ENCODE measurements around the gene NARS2. TPM values are rescaled to one million over a fixed set of nuclear protein-coding genes. Genes with fewer than 3 reads are reported as not detected.

The NARS2 gene
- total and polyA plus RNA-seq, 9 of the 15 experiments (the other 6 are each of a cell fraction or from before 2014, with no cell fraction given) = 26.8 to 48.0 (median 34.2) TPM

DNA sequence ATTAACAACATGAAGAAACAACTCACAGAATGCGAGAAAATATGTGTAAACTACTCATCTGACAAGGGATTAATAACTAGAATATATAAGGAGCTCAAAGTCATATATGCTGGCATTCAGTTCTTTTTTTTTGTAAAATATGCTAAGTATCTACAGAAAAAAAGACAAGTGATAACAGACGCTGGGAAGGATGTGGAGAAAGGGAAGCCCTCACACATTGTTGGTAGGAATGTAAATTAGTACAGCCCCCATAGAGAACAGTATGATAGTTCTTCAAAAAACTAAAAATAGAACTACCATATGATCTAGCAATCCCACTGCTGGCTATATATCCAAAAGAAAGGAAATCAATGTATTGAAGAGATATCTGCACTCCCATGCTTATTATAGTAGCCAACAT lies 170.9 kb downstream of the NARS2 start (continued):
- TF ChIP-seq CTBP1 (IDR thresholded peaks at IDR 0.05; ENCODE audit: borderline replicate concordance) (no peak), ZNF232 (CRISPR knock-in tag; IDR thresholded peaks at IDR 0.05) (no peak), DPF2 (IDR thresholded peaks at IDR 0.05) (no peak), SMARCE1 (IDR thresholded peaks at IDR 0.05) (no peak), SNRNP70 (optimal IDR thresholded peaks at IDR 0.05; ENCODE audit: low read depth, low read length) (no peak), ZFX (CRISPR knock-in tag; IDR thresholded peaks at IDR 0.05) (no peak)
- TF ChIP-seq, protein P1, sequence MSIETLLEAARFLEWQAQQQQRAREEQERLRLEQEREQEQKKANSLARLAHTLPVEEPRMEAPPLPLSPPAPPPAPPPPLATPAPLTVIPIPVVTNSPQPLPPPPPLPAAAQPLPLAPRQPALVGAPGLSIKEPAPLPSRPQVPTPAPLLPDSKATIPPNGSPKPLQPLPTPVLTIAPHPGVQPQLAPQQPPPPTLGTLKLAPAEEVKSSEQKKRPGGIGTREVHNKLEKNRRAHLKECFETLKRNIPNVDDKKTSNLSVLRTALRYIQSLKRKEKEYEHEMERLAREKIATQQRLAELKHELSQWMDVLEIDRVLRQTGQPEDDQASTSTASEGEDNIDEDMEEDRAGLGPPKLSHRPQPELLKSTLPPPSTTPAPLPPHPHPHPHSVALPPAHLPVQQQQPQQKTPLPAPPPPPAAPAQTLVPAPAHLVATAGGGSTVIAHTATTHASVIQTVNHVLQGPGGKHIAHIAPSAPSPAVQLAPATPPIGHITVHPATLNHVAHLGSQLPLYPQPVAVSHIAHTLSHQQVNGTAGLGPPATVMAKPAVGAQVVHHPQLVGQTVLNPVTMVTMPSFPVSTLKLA (conservative IDR thresholded peaks at IDR 0.05) = no peak
- TF ChIP-seq, protein P2, sequence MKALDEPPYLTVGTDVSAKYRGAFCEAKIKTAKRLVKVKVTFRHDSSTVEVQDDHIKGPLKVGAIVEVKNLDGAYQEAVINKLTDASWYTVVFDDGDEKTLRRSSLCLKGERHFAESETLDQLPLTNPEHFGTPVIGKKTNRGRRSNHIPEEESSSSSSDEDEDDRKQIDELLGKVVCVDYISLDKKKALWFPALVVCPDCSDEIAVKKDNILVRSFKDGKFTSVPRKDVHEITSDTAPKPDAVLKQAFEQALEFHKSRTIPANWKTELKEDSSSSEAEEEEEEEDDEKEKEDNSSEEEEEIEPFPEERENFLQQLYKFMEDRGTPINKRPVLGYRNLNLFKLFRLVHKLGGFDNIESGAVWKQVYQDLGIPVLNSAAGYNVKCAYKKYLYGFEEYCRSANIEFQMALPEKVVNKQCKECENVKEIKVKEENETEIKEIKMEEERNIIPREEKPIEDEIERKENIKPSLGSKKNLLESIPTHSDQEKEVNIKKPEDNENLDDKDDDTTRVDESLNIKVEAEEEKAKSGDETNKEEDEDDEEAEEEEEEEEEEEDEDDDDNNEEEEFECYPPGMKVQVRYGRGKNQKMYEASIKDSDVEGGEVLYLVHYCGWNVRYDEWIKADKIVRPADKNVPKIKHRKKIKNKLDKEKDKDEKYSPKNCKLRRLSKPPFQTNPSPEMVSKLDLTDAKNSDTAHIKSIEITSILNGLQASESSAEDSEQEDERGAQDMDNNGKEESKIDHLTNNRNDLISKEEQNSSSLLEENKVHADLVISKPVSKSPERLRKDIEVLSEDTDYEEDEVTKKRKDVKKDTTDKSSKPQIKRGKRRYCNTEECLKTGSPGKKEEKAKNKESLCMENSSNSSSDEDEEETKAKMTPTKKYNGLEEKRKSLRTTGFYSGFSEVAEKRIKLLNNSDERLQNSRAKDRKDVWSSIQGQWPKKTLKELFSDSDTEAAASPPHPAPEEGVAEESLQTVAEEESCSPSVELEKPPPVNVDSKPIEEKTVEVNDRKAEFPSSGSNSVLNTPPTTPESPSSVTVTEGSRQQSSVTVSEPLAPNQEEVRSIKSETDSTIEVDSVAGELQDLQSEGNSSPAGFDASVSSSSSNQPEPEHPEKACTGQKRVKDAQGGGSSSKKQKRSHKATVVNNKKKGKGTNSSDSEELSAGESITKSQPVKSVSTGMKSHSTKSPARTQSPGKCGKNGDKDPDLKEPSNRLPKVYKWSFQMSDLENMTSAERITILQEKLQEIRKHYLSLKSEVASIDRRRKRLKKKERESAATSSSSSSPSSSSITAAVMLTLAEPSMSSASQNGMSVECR (CRISPR knock-in tag; IDR thresholded peaks at IDR 0.05) = no peak
- TF ChIP-seq, protein P3, sequence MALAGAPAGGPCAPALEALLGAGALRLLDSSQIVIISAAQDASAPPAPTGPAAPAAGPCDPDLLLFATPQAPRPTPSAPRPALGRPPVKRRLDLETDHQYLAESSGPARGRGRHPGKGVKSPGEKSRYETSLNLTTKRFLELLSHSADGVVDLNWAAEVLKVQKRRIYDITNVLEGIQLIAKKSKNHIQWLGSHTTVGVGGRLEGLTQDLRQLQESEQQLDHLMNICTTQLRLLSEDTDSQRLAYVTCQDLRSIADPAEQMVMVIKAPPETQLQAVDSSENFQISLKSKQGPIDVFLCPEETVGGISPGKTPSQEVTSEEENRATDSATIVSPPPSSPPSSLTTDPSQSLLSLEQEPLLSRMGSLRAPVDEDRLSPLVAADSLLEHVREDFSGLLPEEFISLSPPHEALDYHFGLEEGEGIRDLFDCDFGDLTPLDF (CRISPR knock-in tag; IDR thresholded peaks at IDR 0.05) = no peak

Measured in K562 (cell line).